ENCODE data around the gene EGR4.

Gene EGR4

GRCh38 chr2:73289304-73289703, 4.0 kb downstream of the EGR4 start:
- DNase-seq, result no peak

GRCh38 chr2:73286134-73286655, 7.2 kb downstream of the EGR4 start:
- DNase-seq, result no peak

GRCh38 chr2:73285159-73285739, 8.1 kb downstream of the EGR4 start:
- DNase-seq, result no peak

- DNase-seq, result peak; percentile 21
Observed at GRCh38 chr2:73284296-73285158, 8.8 kb downstream of the EGR4 start, which contains the start of gene FBXO41. Gene FBXO41 (minus strand): TSS chr2:73284478. CDS start chr2:73269630, 14,848 bp downstream.

- no peak for DNase-seq
Observed at GRCh38 chr2:73283545-73284295, 9.6 kb downstream of the EGR4 start.

GRCh38 chr2:73282924-73283544, 10.3 kb downstream of the EGR4 start:
- DNase-seq, result no peak

GRCh38 chr2:73281244-73281643, 12.1 kb downstream of the EGR4 start:
- DNase-seq, result no peak

- DNase-seq, result no peak
Observed at GRCh38 chr2:73279852-73280251, 13.5 kb downstream of the EGR4 start.

GRCh38 chr2:73272270-73272669, 21.1 kb downstream of the EGR4 start:
- no peak for DNase-seq

GRCh38 chr2:73269686-73270465, 23.5 kb downstream of the EGR4 start:
- no peak for DNase-seq

GRCh38 chr2:73268830-73269685, 24.3 kb downstream of the EGR4 start:
- peak; percentile 61 for DNase-seq

- peak; percentile 33 for DNase-seq
Observed at GRCh38 chr2:73268366-73268829, 24.9 kb downstream of the EGR4 start.

GRCh38 chr2:73267008-73267407, 26.3 kb downstream of the EGR4 start:
- DNase-seq, result no peak

- peak; percentile 46 for DNase-seq
Observed at GRCh38 chr2:73266061-73266901, 27.1 kb downstream of the EGR4 start.

GRCh38 chr2:73265298-73266060, 27.9 kb downstream of the EGR4 start:
- DNase-seq, result no peak

GRCh38 chr2:73264783-73265182, 28.6 kb downstream of the EGR4 start:
- no peak for DNase-seq

GRCh38 chr2:73264332-73264606, 29.1 kb downstream of the EGR4 start:
- no peak for DNase-seq

- DNase-seq, result no peak
Observed at GRCh38 chr2:73263540-73264331, 29.6 kb downstream of the EGR4 start.
